HCT116 (cell line): ENCODE results near the gene APOL4. TPM values are rescaled to one million over a fixed set of nuclear protein-coding genes. Genes with fewer than 3 reads are reported as not detected.

Experiments used
- ATAC-seq: fragments of 200-7000 bp; cut with Tn5 transposase; 2 replicates; pipeline ENCODE4 v1.9.1; 2020; ENCODE audit warnings: mild to moderate bottlenecking, moderate library complexity
- BruUV-seq: library from RNA; stranded (reverse); fragments of 400-500 nt; replicated peaks from 2 replicates; lab custom pipeline; 2021; lab: Mats Ljungman, UMichigan
- CTCF ChIA-PET: fragments of 300-600 bp; sonication (Branson Sonifier 250); formaldehyde crosslinking; loops from one replicate; lab custom pipeline; 2021; ENCODE audit warnings: antibody characterized with exemption; lab: Charles Lee
- POLR2A ChIA-PET: fragments of 300-600, 350-600 bp; sonication (Branson Sonifier 250); formaldehyde crosslinking; loops from one replicate; lab custom pipeline; 2021; ENCODE audit warnings: antibody characterized with exemption; lab: Charles Lee
- RAD21 ChIA-PET, 2 experiments: fragments of 300-600 bp; sonication (Branson Sonifier 250); formaldehyde crosslinking; loops; one replicate each; lab custom pipeline; 2023; ENCODE audit warnings: low total read pairs in 2 of 2; ENCODE audit not compliant: uncharacterized antibody in 2 of 2, unreplicated experiment in 2 of 2, low non-redundant PET in 1 of 2; lab: Charles Lee
- DNase-seq: peaks from one replicate; pipeline ENCODE4 v3.0.0-alpha.2; 2010; ENCODE audit warnings: low read depth, low spot score
- H2AFZ ChIP-seq: fragments of 200-600 bp; shearing (Covaris generic), sonication (generic); 2 replicates; pipeline ENCODE4 v1.6.1; 2017; ENCODE audit warnings: low read depth, mixed run types, mixed read lengths, antibody characterized with exemption, low read length; ENCODE audit not compliant: poor library complexity, severe bottlenecking
- H3K27ac ChIP-seq: 2 replicates; pipeline ENCODE4 v1.5.1; 2012; ENCODE audit warnings: low read depth, low read length
- H3K27me3 ChIP-seq: fragments of 200-600 bp; sonication (generic); 2 replicates; pipeline ENCODE4 v1.6.1; 2016; ENCODE audit warnings: mixed run types, low read length, mixed read lengths; ENCODE audit not compliant: insufficient read depth
- H3K36me3 ChIP-seq, 2 experiments: fragments of 200-500 bp in 1 of 2; fragments of 200-600 bp in 1 of 2; sonication (Bioruptor generic) in 1 of 2; sonication (generic) in 1 of 2; 2 replicates each; pipeline versions ENCODE4 v1.5.1 to v1.6.1; 2014 to 2016; ENCODE audit warnings: low read length in 2 of 2, inconsistent platforms in 1 of 2, mixed read lengths in 1 of 2, mixed run types in 1 of 2; ENCODE audit not compliant: insufficient read depth in 2 of 2, control insufficient read depth in 1 of 2
- H3K4me1 ChIP-seq, 2 experiments: fragments of 200-600 bp in 1 of 2; sonication (generic) in 1 of 2; 2 replicates each; pipeline versions ENCODE4 v1.5.1 to v1.6.1; 2012 to 2017; ENCODE audit warnings: low read length in 2 of 2, inconsistent platforms in 1 of 2, mild to moderate bottlenecking in 1 of 2, mixed read lengths in 1 of 2, mixed run types in 1 of 2, moderate library complexity in 1 of 2; ENCODE audit not compliant: insufficient read depth in 2 of 2, control insufficient read depth in 1 of 2
- H3K4me2 ChIP-seq: fragments of 200-600 bp; sonication (generic); 2 replicates; pipeline ENCODE4 v1.6.1; 2017; ENCODE audit warnings: mixed run types, low read length, mixed read lengths
- H3K4me3 ChIP-seq, 2 experiments: fragments of 200-600 bp in 1 of 2; sonication (generic) in 1 of 2; replicated peaks in 1 of 2; 2 replicates each; pipeline ENCODE4 v1.5.1; 2011 to 2016; ENCODE audit warnings: low read length in 2 of 2, control low read depth in 1 of 2, low read depth in 1 of 2, mild to moderate bottlenecking in 1 of 2, mixed read lengths in 1 of 2, mixed run types in 1 of 2
- H3K79me2 ChIP-seq: fragments of 200-600 bp; sonication (generic); 2 replicates; pipeline ENCODE4 v1.6.1; 2017; ENCODE audit warnings: mild to moderate bottlenecking, mixed run types, low read length, moderate library complexity, mixed read lengths; ENCODE audit not compliant: insufficient read depth
- H3K9ac ChIP-seq: fragments of 200-600 bp; sonication (generic); 2 replicates; pipeline ENCODE4 v1.6.1; 2016; ENCODE audit warnings: low read length, mixed read lengths
- H3K9me2 ChIP-seq: fragments of 200-600 bp; sonication (generic), shearing (Covaris generic); 2 replicates; pipeline ENCODE4 v1.6.1; 2017; ENCODE audit warnings: mixed run types, mild to moderate bottlenecking, moderate library complexity; ENCODE audit not compliant: insufficient read depth
- H3K9me3 ChIP-seq, 2 experiments: fragments of 200-500 bp in 1 of 2; fragments of 200-600 bp in 1 of 2; sonication (Bioruptor generic) in 1 of 2; sonication (generic) in 1 of 2; 2 replicates each; pipeline ENCODE4 v1.6.1; 2014 to 2017; ENCODE audit warnings: low read length in 2 of 2, mixed read lengths in 2 of 2, inconsistent platforms in 1 of 2, low read depth in 1 of 2, mild to moderate bottlenecking in 1 of 2, mixed run types in 1 of 2, moderate library complexity in 1 of 2; ENCODE audit not compliant: control insufficient read depth in 1 of 2, insufficient read depth in 1 of 2
- H4K20me1 ChIP-seq: fragments of 200-600 bp; sonication (generic), shearing (Covaris generic); 2 replicates; pipeline ENCODE4 v1.6.1; 2017; ENCODE audit warnings: mixed run types, mild to moderate bottlenecking, moderate library complexity; ENCODE audit not compliant: insufficient read depth
- CBX3 ChIP-seq: IDR thresholded peaks from 2 replicates; pipeline ENCODE4 v1.6.1; 2012; ENCODE audit warnings: low read depth
- CEBPB ChIP-seq: IDR thresholded peaks from 2 replicates; pipeline ENCODE4 v1.6.1; 2012; ENCODE audit warnings: low read depth
- EGR1 ChIP-seq: IDR thresholded peaks from 2 replicates; pipeline ENCODE4 v1.6.1; 2012; ENCODE audit warnings: low read depth
- ELF1 ChIP-seq: IDR thresholded peaks from 2 replicates; pipeline ENCODE4 v1.6.1; 2012; ENCODE audit warnings: low read depth, borderline replicate concordance
- EZH2 ChIP-seq: fragments of 200-600 bp; sonication (generic); IDR thresholded peaks from 2 replicates; pipeline ENCODE4 v1.6.1; 2017; ENCODE audit warnings: antibody characterized with exemption, mixed run types
- FOSL1 ChIP-seq: IDR thresholded peaks from 2 replicates; pipeline ENCODE4 v1.6.1; 2012; ENCODE audit warnings: low read depth
- POLR2AphosphoS5 ChIP-seq: IDR thresholded peaks from 2 replicates; pipeline ENCODE4 v1.6.1; 2011; ENCODE audit warnings: mild to moderate bottlenecking, low read depth, low read length, moderate library complexity
- RAD21 ChIP-seq: IDR thresholded peaks from 2 replicates; pipeline ENCODE4 v1.6.1; 2012; ENCODE audit warnings: low read depth, mild to moderate bottlenecking
- SP1 ChIP-seq: IDR thresholded peaks from 2 replicates; pipeline ENCODE4 v1.6.1; 2012; ENCODE audit warnings: low read depth
- SRF ChIP-seq: IDR thresholded peaks from 2 replicates; pipeline ENCODE4 v1.6.1; 2012; ENCODE audit warnings: low read depth
- YY1 ChIP-seq: IDR thresholded peaks from 2 replicates; pipeline ENCODE4 v1.6.1; 2011; ENCODE audit warnings: low read length, low read depth, moderate library complexity, mild to moderate bottlenecking; ENCODE audit not compliant: insufficient replicate concordance; ENCODE audit errors: extremely low read depth
- ZFX ChIP-seq: fragments of 450-650 bp; IDR thresholded peaks from 2 replicates; pipeline ENCODE4 v1.6.1; 2017
- ZNF274 ChIP-seq: fragments of 200-500 bp; sonication (Bioruptor generic); IDR thresholded peaks from 2 replicates; pipeline ENCODE4 v1.6.1; 2014; ENCODE audit warnings: mild to moderate bottlenecking, low read depth, low read length, inconsistent platforms
- intact Hi-C: fragments of 100-400 bp; cut with micrococcal nuclease; formaldehyde crosslinking; loops from 2 replicates; pipeline ENCODE4 v1.10.0; 2022
- total RNA-seq: library from RNA; stranded (reverse); gene quantifications from one replicate; pipeline ENCODE4 v1.2.1, GENCODE V29; 2021; ENCODE audit not compliant: unreplicated experiment
- TF ChIP-seq, protein P1 (sequence below): IDR thresholded peaks from 2 replicates; pipeline ENCODE4 v1.6.1; 2012; ENCODE audit warnings: low read depth
- TF ChIP-seq, protein P2 (sequence below): IDR thresholded peaks from 2 replicates; pipeline ENCODE4 v1.6.1; 2011; ENCODE audit warnings: mild to moderate bottlenecking, low read length, moderate library complexity; ENCODE audit not compliant: insufficient replicate concordance; ENCODE audit errors: extremely low read depth
- TF ChIP-seq, protein P3 (sequence below): IDR thresholded peaks from 2 replicates; pipeline ENCODE4 v1.6.1; 2012

Gene APOL4
- total RNA-seq, 1 experiment from 2014 or later, result not detected

GRCh38 chr22:36246718-36247117 is 45.1 kb upstream of the APOL4 start:
- POLR2A ChIA-PET, result no interaction called here
- intact Hi-C loops, result no loop called here
- no peaks in the 10 kb centered on the region for H3K27me3 ChIP-seq

GRCh38 chr22:36245805-36246356 is 44.3 kb upstream of the APOL4 start:
- no peak overlapping the region for H2AFZ ChIP-seq
- no peak for TF ChIP-seq EZH2
- TF ChIP-seq ZNF274, result no peak
- TF ChIP-seq CEBPB, result no peak
- TF ChIP-seq, protein P1, sequence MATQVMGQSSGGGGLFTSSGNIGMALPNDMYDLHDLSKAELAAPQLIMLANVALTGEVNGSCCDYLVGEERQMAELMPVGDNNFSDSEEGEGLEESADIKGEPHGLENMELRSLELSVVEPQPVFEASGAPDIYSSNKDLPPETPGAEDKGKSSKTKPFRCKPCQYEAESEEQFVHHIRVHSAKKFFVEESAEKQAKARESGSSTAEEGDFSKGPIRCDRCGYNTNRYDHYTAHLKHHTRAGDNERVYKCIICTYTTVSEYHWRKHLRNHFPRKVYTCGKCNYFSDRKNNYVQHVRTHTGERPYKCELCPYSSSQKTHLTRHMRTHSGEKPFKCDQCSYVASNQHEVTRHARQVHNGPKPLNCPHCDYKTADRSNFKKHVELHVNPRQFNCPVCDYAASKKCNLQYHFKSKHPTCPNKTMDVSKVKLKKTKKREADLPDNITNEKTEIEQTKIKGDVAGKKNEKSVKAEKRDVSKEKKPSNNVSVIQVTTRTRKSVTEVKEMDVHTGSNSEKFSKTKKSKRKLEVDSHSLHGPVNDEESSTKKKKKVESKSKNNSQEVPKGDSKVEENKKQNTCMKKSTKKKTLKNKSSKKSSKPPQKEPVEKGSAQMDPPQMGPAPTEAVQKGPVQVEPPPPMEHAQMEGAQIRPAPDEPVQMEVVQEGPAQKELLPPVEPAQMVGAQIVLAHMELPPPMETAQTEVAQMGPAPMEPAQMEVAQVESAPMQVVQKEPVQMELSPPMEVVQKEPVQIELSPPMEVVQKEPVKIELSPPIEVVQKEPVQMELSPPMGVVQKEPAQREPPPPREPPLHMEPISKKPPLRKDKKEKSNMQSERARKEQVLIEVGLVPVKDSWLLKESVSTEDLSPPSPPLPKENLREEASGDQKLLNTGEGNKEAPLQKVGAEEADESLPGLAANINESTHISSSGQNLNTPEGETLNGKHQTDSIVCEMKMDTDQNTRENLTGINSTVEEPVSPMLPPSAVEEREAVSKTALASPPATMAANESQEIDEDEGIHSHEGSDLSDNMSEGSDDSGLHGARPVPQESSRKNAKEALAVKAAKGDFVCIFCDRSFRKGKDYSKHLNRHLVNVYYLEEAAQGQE, result no peak
- TF ChIP-seq, protein P2, sequence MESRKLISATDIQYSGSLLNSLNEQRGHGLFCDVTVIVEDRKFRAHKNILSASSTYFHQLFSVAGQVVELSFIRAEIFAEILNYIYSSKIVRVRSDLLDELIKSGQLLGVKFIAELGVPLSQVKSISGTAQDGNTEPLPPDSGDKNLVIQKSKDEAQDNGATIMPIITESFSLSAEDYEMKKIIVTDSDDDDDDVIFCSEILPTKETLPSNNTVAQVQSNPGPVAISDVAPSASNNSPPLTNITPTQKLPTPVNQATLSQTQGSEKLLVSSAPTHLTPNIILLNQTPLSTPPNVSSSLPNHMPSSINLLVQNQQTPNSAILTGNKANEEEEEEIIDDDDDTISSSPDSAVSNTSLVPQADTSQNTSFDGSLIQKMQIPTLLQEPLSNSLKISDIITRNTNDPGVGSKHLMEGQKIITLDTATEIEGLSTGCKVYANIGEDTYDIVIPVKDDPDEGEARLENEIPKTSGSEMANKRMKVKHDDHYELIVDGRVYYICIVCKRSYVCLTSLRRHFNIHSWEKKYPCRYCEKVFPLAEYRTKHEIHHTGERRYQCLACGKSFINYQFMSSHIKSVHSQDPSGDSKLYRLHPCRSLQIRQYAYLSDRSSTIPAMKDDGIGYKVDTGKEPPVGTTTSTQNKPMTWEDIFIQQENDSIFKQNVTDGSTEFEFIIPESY, result no peak
- TF ChIP-seq SRF, result no peak
- no peak for TF ChIP-seq FOSL1
- no peak for TF ChIP-seq CBX3
- no peak for TF ChIP-seq ELF1
- no peak for TF ChIP-seq SP1
- TF ChIP-seq, protein P3, sequence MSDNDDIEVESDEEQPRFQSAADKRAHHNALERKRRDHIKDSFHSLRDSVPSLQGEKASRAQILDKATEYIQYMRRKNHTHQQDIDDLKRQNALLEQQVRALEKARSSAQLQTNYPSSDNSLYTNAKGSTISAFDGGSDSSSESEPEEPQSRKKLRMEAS, result no peak
- no peaks in the 10 kb centered on the region for H3K36me3 ChIP-seq
- H3K79me2 ChIP-seq, result no peaks in the 10 kb centered on the region
- H3K4me3 ChIP-seq, result no peak overlapping the region
- no peaks in the 10 kb centered on the region for H3K9me3 ChIP-seq
- H3K4me1 ChIP-seq, result no peaks in the 10 kb centered on the region
- no peaks in the 10 kb centered on the region for H4K20me1 ChIP-seq
- DNase-seq, result no peak
- no peaks in the 10 kb centered on the region for H3K9me2 ChIP-seq
- CTCF ChIA-PET, result no interaction called here
- intact Hi-C loops, result no loop called here
- no TSS peak for BruUV-seq
- H3K27me3 ChIP-seq, result no peaks in the 10 kb centered on the region
- RAD21 ChIA-PET, result no interaction called here
- H3K27ac ChIP-seq, result no peak overlapping the region
- no peak for ATAC-seq
- no peak overlapping the region for H3K9ac ChIP-seq
- POLR2A ChIA-PET, result no interaction called here
- no peak overlapping the region for H3K4me2 ChIP-seq

More at GRCh38 chr22:36246718-36247117, 45.1 kb upstream of the APOL4 start:
- H3K9ac ChIP-seq, result no peak overlapping the region
- H3K27ac ChIP-seq, result no peak overlapping the region
- H3K79me2 ChIP-seq, result no peaks in the 10 kb centered on the region
- H3K36me3 ChIP-seq, result no peaks in the 10 kb centered on the region
- H3K4me3 ChIP-seq, result no peak overlapping the region
- TF ChIP-seq EGR1 (no peak), EZH2 (no peak), SP1 (no peak), ZFX (no peak), RAD21 (no peak), POLR2AphosphoS5 (no peak), YY1 (no peak)
- ATAC-seq (no peak), DNase-seq (no peak)
- H3K9me3 ChIP-seq, result no peaks in the 10 kb centered on the region
- BruUV-seq, result no TSS peak
- H3K4me1 ChIP-seq, result no peaks in the 10 kb centered on the region
- no peaks in the 10 kb centered on the region for H4K20me1 ChIP-seq
- no peaks in the 10 kb centered on the region for H3K9me2 ChIP-seq
- RAD21 ChIA-PET, result no interaction called here
- no peak overlapping the region for H2AFZ ChIP-seq
- H3K4me2 ChIP-seq, result no peak overlapping the region
- CTCF ChIA-PET, result no interaction called here
